AG04450 (cell line): Measurements from ENCODE around the gene SLC5A7. TPM values are rescaled to one million over a fixed set of nuclear protein-coding genes. Genes with fewer than 3 reads are reported as not detected.

Source experiments
- CTCF ChIA-PET: fragments of 300-600, 350-600 bp; formaldehyde crosslinking; extraction: SDS; loops from one replicate; lab custom pipeline; 2022; ENCODE audit warnings: antibody characterized with exemption, inconsistent platforms; lab: Charles Lee
- POLR2A ChIA-PET: fragments of 350-600 bp; formaldehyde crosslinking; extraction: SDS; loops from one replicate; lab custom pipeline; 2021; ENCODE audit warnings: antibody characterized with exemption, inconsistent platforms; lab: Yijun Ruan, JAX
- DNase-seq: peaks from one replicate; pipeline ENCODE4 v3.0.0-alpha.2; 2011; ENCODE audit warnings: low read depth, low spot score
- H3K27ac ChIP-seq: one replicate; pipeline ENCODE4 v1.5.1; 2012; ENCODE audit warnings: low read depth, low read length, control low read depth
- H3K27me3 ChIP-seq: one replicate; pipeline ENCODE4 v1.6.0; 2012; ENCODE audit warnings: low read length; ENCODE audit not compliant: control insufficient read depth, insufficient read depth
- H3K4me3 ChIP-seq: 2 replicates; pipeline ENCODE4 v1.5.1; 2011; ENCODE audit warnings: mild to moderate bottlenecking, low read depth, low read length, control low read depth
- H3K9me3 ChIP-seq: 2 replicates; pipeline ENCODE4 v1.5.1; 2012; ENCODE audit warnings: low read length; ENCODE audit not compliant: control insufficient read depth, insufficient read depth
- CTCF ChIP-seq: IDR thresholded peaks from 2 replicates; pipeline ENCODE4 v1.5.1; 2011; ENCODE audit warnings: low read depth, low read length, control low read depth, inconsistent platforms
- polyA plus RNA-seq: library from polyadenylated mRNA; depleted of rRNA; stranded (reverse); fragments of >200 nt; gene quantifications from 2 replicates; pipeline ENCODE4 v1.2.3, GENCODE V29; 2011

Gene SLC5A7
- polyA plus RNA-seq, 1 experiment, result not detected

DNA sequence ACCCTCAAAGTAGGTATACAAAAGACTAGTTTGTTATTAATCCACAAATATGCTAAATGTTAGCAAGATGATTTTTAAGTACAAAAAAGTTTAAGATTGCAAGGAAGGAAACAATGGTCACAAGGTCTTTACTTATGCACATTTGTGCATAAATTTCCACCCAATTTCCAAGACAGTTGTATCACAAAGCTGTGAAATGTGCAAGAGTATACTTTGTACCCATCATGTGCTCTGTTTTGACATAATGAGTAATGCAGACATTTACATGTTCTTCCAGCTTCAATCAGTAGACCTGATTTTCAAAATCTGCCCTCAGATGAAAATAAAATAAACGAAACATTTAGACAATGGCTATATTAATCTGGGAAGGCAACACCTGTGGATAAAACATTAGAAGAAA, 27.0 kb downstream of the SLC5A7 start:
- Histone ChIP-seq H3K27me3 (no peaks in the 10 kb centered on the region), H3K9me3 (no peaks in the 10 kb centered on the region), H3K27ac (no peak overlapping the region), H3K4me3 (no peak overlapping the region)
- TF ChIP-seq CTCF, result no peak
- DNase-seq, result no peak
- POLR2A ChIA-PET, result no interaction called here
- CTCF ChIA-PET, result no interaction called here

- Histone ChIP-seq H3K4me3 (no peak overlapping the region), H3K27ac (no peak overlapping the region), H3K27me3 (no peaks in the 10 kb centered on the region), H3K9me3 (no peaks in the 10 kb centered on the region)
- CTCF ChIA-PET, result no interaction called here
- TF ChIP-seq CTCF, result no peak
- DNase-seq, result no peak
- POLR2A ChIA-PET, result no interaction called here
Measured at GRCh38 chr2:108022628-108023027, 36.3 kb downstream of the SLC5A7 start.

DNA sequence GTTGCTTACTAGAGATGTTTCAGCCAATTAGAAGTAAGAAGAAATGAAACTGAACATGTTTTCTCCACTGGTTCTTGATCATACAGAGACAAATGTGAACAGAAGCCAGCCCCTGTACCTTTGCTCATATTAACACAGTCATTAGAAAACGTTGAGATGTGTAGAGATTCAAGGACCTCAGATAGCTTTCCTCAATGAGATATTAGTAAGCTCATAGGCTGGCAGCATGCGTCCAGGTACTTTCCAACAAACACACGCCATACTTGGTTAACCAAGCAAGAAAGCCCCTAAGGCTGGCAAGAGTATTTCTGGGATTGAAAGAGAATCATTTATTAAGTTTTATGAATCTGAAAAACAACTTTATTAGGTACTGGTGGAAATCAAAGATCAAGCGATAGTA, 37.5 kb downstream of the SLC5A7 start:
- Histone ChIP-seq H3K27me3 (no peaks in the 10 kb centered on the region), H3K27ac (no peak overlapping the region), H3K9me3 (no peaks in the 10 kb centered on the region), H3K4me3 (no peak overlapping the region)
- POLR2A ChIA-PET, result no interaction called here
- CTCF ChIA-PET, result no interaction called here
- no peak for DNase-seq
- no peak for TF ChIP-seq CTCF

DNA sequence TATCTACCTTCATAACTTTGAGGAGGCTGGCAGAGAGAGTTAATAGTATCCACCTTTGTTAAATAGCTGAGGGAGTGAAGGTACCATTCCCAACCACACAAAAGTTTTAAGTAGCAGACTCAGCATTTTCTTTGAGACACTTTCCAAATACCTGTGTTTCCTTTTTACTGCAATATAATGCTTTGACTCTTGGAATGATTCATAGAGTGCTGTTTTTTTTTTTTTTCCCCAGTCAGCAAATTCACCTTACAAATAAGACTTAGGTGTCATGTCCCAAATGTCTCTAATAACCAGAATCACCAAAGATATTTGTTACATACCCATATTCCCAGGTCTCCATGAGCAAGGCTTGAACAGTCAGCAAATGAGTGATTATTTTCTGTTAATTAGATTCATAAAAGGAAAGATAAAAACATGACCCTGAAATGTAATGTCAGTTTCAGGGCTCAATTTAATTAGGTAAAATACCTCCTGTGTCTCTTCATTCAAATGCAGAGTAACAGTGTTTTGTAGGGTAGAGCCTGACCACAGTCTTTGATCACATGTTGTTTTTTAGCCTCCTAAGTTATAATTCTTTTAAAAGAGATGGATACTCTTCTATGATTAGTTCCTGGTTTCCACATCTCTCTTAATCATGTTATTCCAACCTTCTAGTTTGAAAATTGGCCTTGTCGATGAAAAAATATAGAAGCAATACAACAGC, 39.9 kb downstream of the SLC5A7 start:
- Histone ChIP-seq H3K9me3 (peaks cover 1% of the 10 kb centered on the region; the same call in 1 of the 2 replicates), H3K27ac (no peak overlapping the region), H3K27me3 (no peaks in the 10 kb centered on the region), H3K4me3 (no peak overlapping the region)
- DNase-seq, result no peak
- no peak for TF ChIP-seq CTCF
- ChIA-PET POLR2A (no interaction called here), CTCF (no interaction called here)

DNA sequence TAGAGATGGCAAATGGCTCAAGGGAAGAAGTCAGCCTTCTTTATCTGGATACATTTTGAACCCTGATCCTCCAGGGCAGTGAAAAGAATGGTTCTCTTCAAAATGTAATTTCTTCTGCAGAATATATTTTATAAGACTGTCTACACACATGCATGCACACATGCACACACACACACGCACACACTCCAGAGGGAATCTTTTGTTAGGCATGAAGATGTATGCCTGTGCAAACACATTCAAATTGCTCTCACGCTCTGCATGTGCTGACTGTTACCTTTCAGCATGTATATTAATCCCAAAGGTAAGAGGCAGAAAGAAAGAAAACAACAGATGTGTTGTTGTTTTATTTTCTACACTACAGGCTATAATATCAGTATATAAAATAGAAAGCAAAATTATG, 43.2 kb downstream of the SLC5A7 start:
- no peak for DNase-seq
- Histone ChIP-seq H3K27me3 (no peaks in the 10 kb centered on the region), H3K9me3 (peaks cover 8% of the 10 kb centered on the region; the same call in 1 of the 2 replicates), H3K4me3 (no peak overlapping the region), H3K27ac (no peak overlapping the region)
- ChIA-PET POLR2A (no interaction called here), CTCF (no interaction called here)
- no peak for TF ChIP-seq CTCF
